Endothelial cell of umbilical vein (primary cell): ENCODE data around the gene MYRFL. TPM values are rescaled to one million over a fixed set of nuclear protein-coding genes. Genes with fewer than 3 reads are reported as not detected.

Experiments
- BruUV-seq: library from RNA; stranded (reverse); fragments of 400-500 nt; replicated peaks from 2 replicates; lab custom pipeline; 2021; lab: Mats Ljungman, UMichigan
- CTCF ChIA-PET: fragments of 300-600, 350-600 bp; sonication (Branson Sonifier 250); formaldehyde crosslinking; loops from one replicate; lab custom pipeline; 2021; ENCODE audit warnings: antibody characterized with exemption, inconsistent platforms; lab: Charles Lee
- POLR2A ChIA-PET: fragments of 300-600, 350-600 bp; sonication (Branson Sonifier 250); formaldehyde crosslinking; loops from one replicate; lab custom pipeline; 2021; ENCODE audit warnings: antibody characterized with exemption, inconsistent platforms; lab: Charles Lee
- DNase-seq: peaks from one replicate; pipeline ENCODE4 v3.0.0-alpha.2; 2011; ENCODE audit warnings: low read depth, low spot score
- FAIRE-seq: peaks from 2 replicates; lab custom pipeline; 2011; peaks lifted over from hg19 to GRCh38; lab: Jason Lieb, UNC
- H2AFZ ChIP-seq: 2 replicates; pipeline ENCODE4 v1.6.0; 2012; ENCODE audit warnings: low read depth, low read length, control low read depth, inconsistent platforms
- H3K27ac ChIP-seq: 2 replicates; pipeline ENCODE4 v1.5.1; 2011; ENCODE audit warnings: low read depth, mild to moderate bottlenecking, control low read depth, low read length, moderate library complexity; ENCODE audit not compliant: insufficient read depth
- H3K27me3 ChIP-seq, 2 experiments: 2 replicates each; pipeline versions ENCODE4 v1.6.0 to v1.6.1; 2011; ENCODE audit warnings: low read length in 2 of 2, mixed read lengths in 1 of 2; ENCODE audit not compliant: control insufficient read depth in 2 of 2, insufficient read depth in 2 of 2
- H3K36me3 ChIP-seq, 2 experiments: 2 replicates in 1 of 2; 3 replicates in 1 of 2; pipeline ENCODE4 v1.5.1; 2011; ENCODE audit warnings: low read length in 2 of 2, mild to moderate bottlenecking in 1 of 2, moderate library complexity in 1 of 2; ENCODE audit not compliant: control insufficient read depth in 2 of 2, insufficient read depth in 2 of 2; ENCODE audit errors: extremely low read depth in 1 of 2
- H3K4me1 ChIP-seq: 3 replicates; pipeline ENCODE4 v1.5.1; 2011; ENCODE audit warnings: mild to moderate bottlenecking, low read length; ENCODE audit not compliant: control insufficient read depth, insufficient read depth; ENCODE audit errors: extremely low read depth
- H3K4me2 ChIP-seq: 2 replicates; pipeline ENCODE4 v1.6.1; 2011; ENCODE audit warnings: low read length, control low read depth, mixed read lengths; ENCODE audit not compliant: insufficient read depth
- H3K4me3 ChIP-seq, 3 experiments: fragments of 200-600 bp in 1 of 3; sonication (generic), shearing (Covaris generic) in 1 of 3; replicated peaks in 1 of 3; 2 replicates each; pipeline ENCODE4 v1.5.1; 2011 to 2016; ENCODE audit warnings: control low read depth in 3 of 3, low read length in 3 of 3, mild to moderate bottlenecking in 2 of 3, inconsistent platforms in 1 of 3, low read depth in 1 of 3, moderate library complexity in 1 of 3; ENCODE audit not compliant: insufficient read depth in 1 of 3
- H3K79me2 ChIP-seq: 2 replicates; pipeline ENCODE4 v1.6.0; 2012; ENCODE audit warnings: low read length, inconsistent platforms; ENCODE audit not compliant: control insufficient read depth, insufficient read depth
- H3K9ac ChIP-seq: replicated peaks from 2 replicates; pipeline ENCODE3; 2011; ENCODE audit warnings: low read length, control low read depth; ENCODE audit not compliant: insufficient read depth; ENCODE audit errors: extremely low read depth
- H3K9me1 ChIP-seq: replicated peaks from 3 replicates; pipeline ENCODE4 v1.6.0; 2011; ENCODE audit warnings: mild to moderate bottlenecking, low read length; ENCODE audit not compliant: control insufficient read depth, insufficient read depth; ENCODE audit errors: extremely low read depth
- H3K9me3 ChIP-seq: replicated peaks from 2 replicates; pipeline ENCODE4 v1.5.1; 2012; ENCODE audit warnings: low read length, inconsistent platforms; ENCODE audit not compliant: control insufficient read depth, insufficient read depth
- H4K20me1 ChIP-seq: replicated peaks from 2 replicates; pipeline ENCODE3; 2011; ENCODE audit warnings: mild to moderate bottlenecking, low read length; ENCODE audit not compliant: control insufficient read depth, insufficient read depth; ENCODE audit errors: extremely low read depth
- CTCF ChIP-seq, 2 donors: IDR thresholded peaks; 1 replicate in 1 of 2; 2 replicates in 1 of 2; pipeline ENCODE4 v1.5.1; 2011; ENCODE audit warnings: low read length in 2 of 2, mild to moderate bottlenecking in 2 of 2, moderate library complexity in 2 of 2, control low read depth in 1 of 2, inconsistent platforms in 1 of 2, low read depth in 1 of 2; ENCODE audit not compliant: insufficient read depth in 1 of 2; ENCODE audit errors: extremely low read depth in 1 of 2
- EZH2 ChIP-seq: IDR thresholded peaks from 2 replicates; pipeline ENCODE4 v1.6.1; 2012; ENCODE audit warnings: borderline replicate concordance, low read depth, mild to moderate bottlenecking, moderate library complexity, low read length, inconsistent platforms; ENCODE audit not compliant: severe bottlenecking
- FOS ChIP-seq: IDR thresholded peaks from 2 replicates; pipeline ENCODE4 v1.6.1; 2011; ENCODE audit warnings: mild to moderate bottlenecking, low read length, moderate library complexity, borderline replicate concordance; ENCODE audit not compliant: insufficient read depth
- GATA2 ChIP-seq: IDR thresholded peaks from 2 replicates; pipeline ENCODE4 v1.7.0; 2011; ENCODE audit warnings: low read depth, mild to moderate bottlenecking, moderate library complexity, mixed read lengths, low read length; ENCODE audit not compliant: insufficient read length, insufficient read depth
- JUN ChIP-seq: IDR thresholded peaks from 2 replicates; pipeline ENCODE4 v1.6.1; 2011; ENCODE audit warnings: borderline replicate concordance, low read depth; ENCODE audit not compliant: insufficient read length, insufficient read depth
- MAX ChIP-seq: IDR thresholded peaks from 2 replicates; pipeline ENCODE4 v1.6.1; 2011; ENCODE audit not compliant: insufficient read depth, insufficient read length
- MYC ChIP-seq: IDR thresholded peaks from one replicate; pipeline ENCODE4 v1.6.1; 2011; ENCODE audit warnings: mild to moderate bottlenecking, low read depth, low read length
- POLR2A ChIP-seq: IDR thresholded peaks from 2 replicates; pipeline ENCODE4 v1.6.1; 2012; ENCODE audit warnings: low read depth, mild to moderate bottlenecking, control low read depth, low read length
- POLR2AphosphoS5 ChIP-seq: IDR thresholded peaks from 2 replicates; pipeline ENCODE4 v1.6.1; 2012; ENCODE audit warnings: low read depth, mild to moderate bottlenecking, control low read depth, low read length, moderate library complexity; ENCODE audit not compliant: insufficient read depth
- dilution Hi-C: fragments of 300-500 bp; cut with MboI; formaldehyde crosslinking; loops from one replicate; pipeline ENCODE4 v1.15.0; 2019; ENCODE audit warnings: low sequenced_read_pairs; ENCODE audit not compliant: extremely low pct_ligation_motif_present
- intact Hi-C: fragments of 100-400 bp; cut with micrococcal nuclease; formaldehyde crosslinking; loops from one replicate; pipeline ENCODE4 v1.10.0; 2022
- polyA plus RNA-seq, 4 experiments: library from polyadenylated mRNA; depleted of rRNA in 3 of 4; stranded (reverse) in 3 of 4; unstranded in 1 of 4; fragments of >200 nt; gene quantifications; 2 replicates each; pipeline versions ENCODE4 v1.2.1 to v1.2.3, GENCODE V29; 2011 to 2012; ENCODE audit warnings: missing spikeins in 1 of 4
- total RNA-seq: library from RNA; stranded (reverse); gene quantifications from 2 replicates; pipeline ENCODE4 v1.2.3, GENCODE V29; 2021

MYRFL gene
- total and polyA plus RNA-seq, 2 donors (not counting 3 experiments of a cell fraction or from before 2014, with no cell fraction given) = not detected

DNA sequence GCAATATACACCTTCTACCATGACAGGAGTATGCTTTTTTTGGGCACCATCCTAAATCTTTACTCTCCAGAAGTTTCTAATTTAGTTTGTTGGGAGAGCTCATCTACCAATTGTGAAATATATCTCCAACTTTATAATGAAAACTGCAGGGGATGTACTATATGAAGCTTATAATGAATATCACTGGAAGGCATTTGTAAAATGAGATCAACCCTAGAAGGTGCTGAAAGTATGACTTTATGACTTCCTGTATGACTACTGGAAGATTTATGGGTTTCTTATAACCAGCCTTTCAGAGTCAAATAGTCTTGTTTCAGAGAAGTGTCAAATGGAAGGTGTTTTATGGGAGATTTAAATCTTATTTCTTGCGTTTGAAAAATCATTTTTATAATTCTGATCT lies 122.9 kb downstream of the MYRFL start:
- ChIA-PET CTCF (interaction anchor here (2.3 kb wide), 1 partner anchor 47 kb away, joined by 7 read pairs; no protein-coding TSS in a partner anchor), POLR2A (no interaction called here)
- H3K79me2 ChIP-seq = no peaks in the 10 kb centered on the region
- H3K4me1 ChIP-seq = no peaks in the 10 kb centered on the region
- no peak overlapping the region for H3K4me2 ChIP-seq
- dilution Hi-C loops = no loop called here
- no peaks in the 10 kb centered on the region for H3K9me3 ChIP-seq
- H3K9me1 ChIP-seq = no peaks in the 10 kb centered on the region
- H2AFZ ChIP-seq = no peak overlapping the region
- intact Hi-C loops = no loop called here
- H3K36me3 ChIP-seq = no peaks in the 10 kb centered on the region
- no peak for FAIRE-seq
- no peaks in the 10 kb centered on the region for H4K20me1 ChIP-seq
- no TSS peak for BruUV-seq
- no peak overlapping the region for H3K4me3 ChIP-seq
- no peak overlapping the region for H3K9ac ChIP-seq
- no peak overlapping the region for H3K27ac ChIP-seq
- peaks cover 0 to 5% of the 10 kb centered on the region in 2 experiments for H3K27me3 ChIP-seq
- TF ChIP-seq EZH2 = no peak
- no peak for TF ChIP-seq GATA2
- TF ChIP-seq MAX = no peak
- TF ChIP-seq JUN = no peak
- TF ChIP-seq CTCF (IDR thresholded peaks at IDR 0.05; ENCODE audit: extremely low read depth in 1 of 2, insufficient read depth in 1 of 2, low read depth in 1 of 2, low read length in 2 of 2) = no peak
- no peak for TF ChIP-seq FOS
- no peak for TF ChIP-seq POLR2A
- no peak for TF ChIP-seq POLR2AphosphoS5
- TF ChIP-seq MYC = no peak
- no peak for DNase-seq
